NCI-H2107 (cell line): Measurements from ENCODE around the gene KDM2B.
A peak's percentile ranks its signal among the peaks of the same experiment; 100 is the strongest.

Source experiments
- DNase-seq: peaks from one replicate; lab custom pipeline; 2025; lab: John Stamatoyannopoulos, UW

KDM2B gene

DNA sequence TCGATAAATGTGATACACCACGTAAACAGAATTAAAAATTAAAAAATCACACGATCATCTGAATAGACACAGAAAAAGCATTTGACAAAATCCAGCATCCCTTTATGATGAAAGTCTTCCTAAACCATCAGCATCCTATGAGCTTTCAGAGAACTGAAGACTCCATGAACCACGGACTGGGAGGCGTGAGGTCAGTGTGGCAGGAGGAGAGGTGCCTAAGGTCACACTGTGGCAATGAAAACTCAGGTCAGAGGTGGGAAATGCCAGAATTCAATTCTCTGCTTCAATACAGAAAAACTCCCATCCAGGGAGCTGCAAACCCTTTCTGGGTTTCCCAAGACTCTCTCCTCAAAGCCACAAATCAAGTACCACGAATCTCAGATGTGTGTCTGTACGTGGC, 51.6 kb downstream of the KDM2B start:
- no peak for DNase-seq

DNA sequence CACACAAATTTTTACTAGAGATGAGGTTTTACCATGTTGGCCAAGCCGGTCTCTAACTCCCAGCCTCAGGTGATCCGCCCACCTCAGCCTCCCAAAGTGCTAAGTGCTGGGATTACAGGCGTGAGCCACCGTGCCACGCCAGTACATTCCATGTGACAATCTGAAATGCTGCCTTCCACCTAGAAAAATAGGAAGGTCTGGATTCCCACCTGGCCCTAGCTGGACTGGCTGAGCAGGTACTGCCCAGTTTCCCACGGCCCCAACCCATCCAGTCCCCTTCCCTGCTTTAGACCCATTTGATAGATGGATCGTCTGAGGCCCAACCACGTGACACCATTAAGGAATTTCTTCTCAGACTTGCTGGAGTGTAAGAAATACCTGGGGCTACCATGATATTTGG, 55.4 kb downstream of the KDM2B start:
- no peak for DNase-seq

DNA sequence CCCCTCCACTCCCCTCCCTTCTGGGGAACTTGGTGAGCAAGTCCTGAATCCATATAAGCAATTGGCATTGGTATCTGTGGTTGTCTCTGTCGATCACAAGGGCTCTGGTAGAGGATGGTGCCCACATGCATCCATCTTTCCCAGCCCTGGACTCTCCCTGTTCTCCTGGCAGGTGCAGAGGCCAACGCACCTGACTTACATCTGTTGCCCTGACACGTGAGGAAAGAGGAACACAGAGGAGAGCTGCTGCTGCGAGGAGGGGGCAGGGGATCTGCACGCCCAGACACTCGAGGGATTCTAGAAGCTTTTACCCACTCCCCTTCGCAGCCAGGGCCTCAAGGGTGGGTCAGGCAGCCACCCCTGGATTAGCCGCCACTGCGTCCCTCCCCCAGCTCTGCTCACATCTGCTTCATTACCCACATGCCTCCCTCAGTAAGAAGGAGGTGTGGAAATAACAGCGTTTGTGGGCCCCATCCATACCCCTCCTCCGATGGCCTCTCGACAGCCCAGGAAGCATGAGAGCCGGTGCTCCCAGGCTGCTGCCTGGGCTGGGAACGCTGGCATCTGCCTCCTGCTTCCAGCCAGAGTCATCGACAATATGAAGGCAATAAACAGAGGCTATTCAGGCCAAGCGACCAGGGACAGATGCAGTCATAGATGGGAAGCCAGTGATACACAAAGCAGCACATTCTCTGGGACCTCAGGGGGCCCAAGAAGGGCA, 56.5 kb downstream of the KDM2B start:
- DNase-seq: peak; percentile 13

DNA sequence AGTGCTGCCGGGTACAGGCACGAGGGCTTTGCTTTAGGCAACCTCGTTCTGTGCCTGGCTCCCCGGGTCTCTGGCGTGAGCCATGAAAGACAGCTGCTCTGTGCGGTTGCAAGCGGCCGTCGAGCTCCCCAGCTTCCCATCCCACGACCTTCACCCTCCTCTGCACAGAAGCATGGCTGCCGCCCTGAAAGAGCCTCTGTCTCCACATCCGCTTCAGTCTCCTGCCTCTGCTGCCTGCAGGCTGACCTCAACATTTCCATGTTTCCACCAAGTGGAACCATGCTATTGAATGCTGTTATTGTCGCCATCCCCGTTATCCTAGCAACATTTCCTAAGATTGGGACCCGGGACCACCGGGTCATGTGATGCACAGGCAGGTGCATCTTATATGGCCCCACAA, 57.1 kb downstream of the KDM2B start:
- DNase-seq: peak; percentile 14

DNA sequence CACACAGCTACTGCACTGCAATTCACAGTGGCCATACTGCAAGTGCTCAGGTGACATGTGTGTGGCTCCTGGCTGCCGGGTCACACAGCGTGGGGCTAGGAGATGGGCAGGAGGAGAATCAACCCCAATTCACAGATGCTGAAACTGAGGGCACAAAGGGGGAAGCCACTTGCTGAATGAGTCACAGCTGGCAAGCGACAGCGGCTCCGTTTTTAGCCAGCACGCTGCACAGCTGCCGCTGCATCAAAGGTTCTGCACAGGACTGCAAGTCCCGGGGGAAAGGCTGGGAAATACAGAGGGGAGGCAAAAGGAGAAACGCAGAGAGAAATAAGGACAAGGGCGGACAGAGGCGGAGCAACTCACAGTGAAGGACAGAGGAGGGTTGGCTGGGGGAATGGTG, 57.9 kb downstream of the KDM2B start:
- DNase-seq: no peak

DNA sequence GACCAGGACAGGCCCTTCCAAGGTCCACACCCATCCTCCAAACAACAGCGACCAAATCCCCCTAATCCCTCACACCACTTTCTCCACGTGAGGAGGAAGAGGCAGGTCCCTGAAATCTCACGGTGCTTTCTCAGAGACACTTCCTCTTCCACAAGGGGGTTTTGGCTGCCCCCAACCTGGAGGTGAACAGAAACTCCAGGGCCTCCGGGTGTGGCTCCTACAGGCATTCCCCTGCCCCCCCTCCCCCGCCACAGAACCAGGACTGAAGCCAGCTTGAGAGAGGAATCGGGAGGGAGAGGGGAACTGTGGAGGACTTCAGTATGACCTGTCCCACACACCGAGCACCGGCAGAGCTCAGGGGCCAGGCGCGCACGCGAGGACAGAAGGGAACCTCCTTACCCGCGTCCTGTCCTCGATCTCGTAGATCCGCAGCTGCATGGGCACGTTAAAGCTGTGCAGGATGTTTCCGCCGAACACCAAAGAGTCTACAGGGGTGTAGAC, 60.2 kb downstream of the KDM2B start:
- no peak for DNase-seq

DNA sequence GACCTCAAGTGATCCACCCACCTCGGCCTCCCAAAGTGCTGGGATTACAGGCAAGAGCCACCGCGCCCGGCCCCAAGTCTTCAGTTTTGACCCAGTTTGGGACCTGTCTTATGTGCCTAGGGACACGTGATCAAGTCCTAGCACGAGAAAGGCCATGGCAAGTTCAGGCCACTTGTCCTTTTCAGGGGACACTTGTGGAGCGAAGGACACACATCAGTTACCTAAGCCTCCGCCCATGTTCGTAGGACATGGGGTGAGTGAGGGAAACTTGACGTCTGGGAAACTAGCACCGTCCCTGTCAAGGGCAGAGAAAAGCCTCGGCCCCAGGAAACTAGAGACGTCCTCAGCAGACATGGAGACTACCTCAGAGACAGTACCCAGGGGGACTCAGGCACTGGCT, 60.7 kb downstream of the KDM2B start:
- DNase-seq: no peak

DNA sequence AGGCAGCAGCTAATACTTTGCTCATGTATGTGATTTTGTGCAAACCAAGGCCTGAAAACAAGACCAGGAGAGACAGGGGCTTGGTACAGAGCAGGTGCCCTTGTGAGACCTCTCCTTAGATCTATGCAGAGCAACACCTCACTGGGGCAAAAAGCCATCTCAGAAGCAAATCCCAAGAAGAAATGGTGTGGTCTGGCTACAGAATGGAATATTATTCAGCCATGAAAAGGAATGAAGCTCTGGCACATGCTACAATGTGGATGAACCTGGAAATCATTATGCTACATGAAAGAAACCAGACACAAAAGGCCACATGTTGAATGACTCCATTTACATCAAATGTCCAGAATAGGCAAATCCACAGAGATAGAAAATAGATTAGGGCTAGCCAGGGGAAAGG, 61.6 kb downstream of the KDM2B start:
- no peak for DNase-seq

DNA sequence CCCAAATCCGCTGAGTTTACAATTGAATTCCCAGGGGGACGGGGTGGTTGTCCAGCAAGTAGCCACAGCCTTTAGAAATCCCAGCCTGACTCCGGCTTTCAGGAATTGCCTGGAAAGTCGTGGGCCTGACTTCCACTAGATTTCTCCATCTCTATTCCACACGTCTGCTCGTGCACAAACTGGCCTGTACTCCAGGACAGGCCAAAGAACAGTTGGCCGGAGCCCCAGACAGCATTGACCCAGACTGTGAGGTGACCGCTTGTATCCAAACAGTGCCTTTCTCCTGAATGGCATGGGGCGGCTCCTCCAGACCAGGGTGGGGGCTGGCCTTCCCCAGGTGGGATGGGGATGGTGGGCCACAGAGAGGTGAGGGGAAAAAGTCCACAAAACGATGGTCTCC, 62.2 kb downstream of the KDM2B start:
- no peak for DNase-seq

DNA sequence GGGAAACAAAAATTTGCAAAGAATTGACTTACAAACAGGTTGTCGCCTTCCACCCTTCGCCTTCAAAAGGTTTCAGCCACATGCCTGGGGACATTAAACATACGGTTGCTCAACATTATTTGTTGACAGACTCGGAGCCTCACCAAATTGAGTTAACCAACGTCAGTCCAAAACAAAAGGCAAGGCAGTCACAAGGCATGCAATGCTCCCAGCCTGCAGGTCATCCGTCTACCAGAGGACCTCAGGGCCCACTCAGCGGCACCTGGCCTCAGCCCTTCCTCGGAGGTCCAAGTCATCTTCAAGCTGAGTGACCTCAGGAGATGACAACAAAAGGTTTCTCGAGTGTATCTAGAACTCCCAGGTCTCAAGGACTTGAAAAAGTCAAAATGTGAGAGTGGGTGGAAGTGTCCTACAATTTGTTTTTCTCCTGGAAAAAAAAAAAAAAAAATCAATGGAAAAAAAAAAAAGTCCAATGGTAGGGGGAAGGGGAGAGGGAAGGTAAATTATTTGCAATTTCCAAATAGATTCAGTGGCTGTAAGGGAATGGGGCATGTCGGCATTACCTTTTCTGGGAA, 64.3 kb downstream of the KDM2B start:
- DNase-seq: no peak

DNA sequence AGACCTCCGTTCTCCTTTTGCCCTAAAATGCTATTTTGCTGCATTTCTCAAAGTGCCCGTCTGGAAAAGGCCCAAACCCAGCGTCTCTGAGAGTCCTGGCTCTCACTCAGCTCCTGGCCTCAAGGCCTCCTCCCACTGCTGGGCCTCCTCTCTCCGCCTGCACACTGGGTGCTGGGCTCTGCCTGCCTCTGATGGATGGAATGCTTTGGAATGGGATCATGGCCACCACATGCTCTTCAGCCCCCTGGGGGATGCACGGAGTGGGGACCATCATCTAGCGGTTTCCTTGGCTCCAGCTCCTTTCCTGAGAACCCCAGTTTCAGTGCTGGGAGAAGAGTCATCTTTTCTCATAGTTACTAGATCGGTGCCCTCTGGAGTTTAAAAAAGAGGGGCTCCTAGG, 65.2 kb downstream of the KDM2B start:
- DNase-seq: no peak

DNA sequence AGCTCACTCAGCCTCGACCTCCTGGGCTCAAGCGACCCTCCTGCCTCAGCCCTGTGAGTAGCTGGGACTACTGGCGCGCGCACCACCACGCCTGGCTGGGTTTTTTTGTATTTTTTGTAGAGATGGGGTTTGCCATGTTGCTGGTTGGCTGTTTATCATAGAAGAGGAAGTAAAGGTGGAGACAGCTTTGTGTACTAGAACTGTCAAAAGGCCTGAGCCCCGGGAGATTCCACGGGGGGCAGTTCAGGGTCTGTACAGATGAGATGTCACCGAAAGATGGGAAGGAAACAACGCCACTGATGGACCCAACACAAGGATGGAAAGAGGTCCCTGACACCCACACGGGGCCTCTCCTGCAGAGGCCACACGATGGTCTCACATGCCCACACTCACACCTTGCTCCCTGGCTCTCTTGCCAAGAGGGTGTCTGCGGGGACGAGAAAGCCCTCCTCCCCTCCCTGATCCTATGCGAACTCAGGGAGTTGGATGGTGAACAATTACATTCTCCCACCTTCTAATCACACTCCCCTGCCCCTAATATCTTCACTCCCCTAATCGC, 66.6 kb downstream of the KDM2B start:
- DNase-seq: no peak

DNA sequence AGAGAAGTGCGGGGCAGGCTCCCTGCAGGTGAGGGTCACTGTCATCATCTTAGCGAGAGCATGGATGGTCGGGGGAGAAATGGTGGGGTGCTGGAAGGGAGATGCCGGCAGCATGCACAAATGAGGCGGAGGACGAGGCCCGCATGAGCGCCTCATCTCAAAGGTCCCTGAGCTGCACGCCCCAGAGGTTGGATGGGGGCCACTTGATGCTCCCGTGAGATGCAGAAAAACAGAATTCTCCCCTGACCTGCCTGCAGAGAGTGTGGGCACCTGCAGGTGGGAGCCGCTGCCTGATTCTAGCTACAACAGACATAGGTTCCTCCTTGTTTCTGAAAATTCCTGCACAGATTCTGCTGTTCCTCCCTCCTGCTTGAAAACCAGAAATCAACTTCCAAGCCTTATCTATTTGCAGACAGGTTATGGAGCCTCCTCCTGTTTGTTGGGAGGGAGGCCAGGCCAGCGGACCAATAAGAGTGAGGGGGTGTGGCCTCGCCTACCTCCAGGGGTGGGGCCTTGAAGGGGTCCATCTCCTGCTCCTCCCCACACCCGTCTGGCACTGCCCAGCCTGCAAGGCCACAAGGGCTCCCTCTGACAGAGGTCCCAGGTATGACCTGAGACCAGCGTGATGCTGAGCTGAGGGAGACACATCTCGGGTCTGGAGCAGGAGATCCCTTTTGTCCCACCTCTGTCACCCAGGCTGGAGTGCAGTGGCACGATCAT, 67.2 kb downstream of the KDM2B start:
- DNase-seq: no peak

DNA sequence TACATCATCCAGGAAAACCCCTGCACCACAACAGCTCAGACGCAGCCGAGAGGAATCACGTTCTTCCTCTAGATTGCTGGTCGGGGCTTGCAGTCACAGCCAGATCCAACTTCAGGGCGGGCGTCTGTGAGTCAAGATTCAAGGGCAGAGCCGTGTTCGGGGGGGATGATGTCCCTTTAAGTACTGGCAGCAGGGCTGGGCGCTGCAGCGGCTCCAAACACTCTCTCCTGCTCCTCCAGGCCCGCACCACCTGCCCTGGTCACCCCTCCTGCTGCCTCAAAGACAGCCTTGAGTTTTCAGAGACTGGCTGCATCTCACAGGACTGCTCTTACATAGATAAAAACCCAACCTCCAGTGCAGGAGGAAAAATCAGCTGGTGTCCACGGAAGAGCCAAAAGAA, 68.3 kb downstream of the KDM2B start:
- DNase-seq: no peak

DNA sequence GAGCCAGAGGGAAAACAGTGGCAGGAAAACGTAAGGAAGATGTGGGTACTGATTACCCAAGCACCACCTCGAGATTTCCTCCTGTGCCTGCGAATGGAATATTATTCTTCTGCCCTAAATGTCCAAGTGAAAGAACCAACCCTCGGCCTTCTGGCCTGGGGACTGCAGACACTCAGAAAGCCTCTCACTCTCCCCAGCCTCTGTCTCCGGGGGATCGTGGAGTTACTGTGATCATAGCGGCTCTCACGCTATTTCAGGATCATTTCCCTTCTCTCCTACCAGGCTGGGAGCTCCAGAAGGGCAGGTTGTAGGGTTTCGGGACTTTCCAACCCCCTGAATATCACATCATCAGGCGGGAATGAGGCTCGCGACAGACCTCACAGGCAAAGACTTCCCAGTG, 68.9 kb downstream of the KDM2B start:
- DNase-seq: no peak

DNA sequence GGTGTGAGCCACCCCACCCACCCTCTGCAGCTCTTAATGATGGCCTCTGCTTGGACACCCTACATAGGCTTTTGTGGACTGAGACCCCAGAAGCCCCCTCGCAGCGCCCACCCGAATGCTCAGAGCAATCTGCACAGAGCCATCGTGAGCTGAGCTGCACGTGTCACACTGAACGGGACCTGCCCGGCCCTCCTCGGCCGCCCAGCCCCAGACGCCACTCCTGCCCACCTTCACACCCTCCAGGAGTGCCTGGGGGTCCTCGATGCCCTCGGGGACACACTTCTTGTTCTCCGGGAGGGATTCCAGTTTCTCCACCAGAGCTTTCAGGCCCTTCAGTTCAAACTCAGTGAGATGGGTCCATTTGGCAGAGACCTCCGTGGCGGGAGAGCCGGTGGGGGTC, 71.5 kb downstream of the KDM2B start:
- no peak for DNase-seq

DNA sequence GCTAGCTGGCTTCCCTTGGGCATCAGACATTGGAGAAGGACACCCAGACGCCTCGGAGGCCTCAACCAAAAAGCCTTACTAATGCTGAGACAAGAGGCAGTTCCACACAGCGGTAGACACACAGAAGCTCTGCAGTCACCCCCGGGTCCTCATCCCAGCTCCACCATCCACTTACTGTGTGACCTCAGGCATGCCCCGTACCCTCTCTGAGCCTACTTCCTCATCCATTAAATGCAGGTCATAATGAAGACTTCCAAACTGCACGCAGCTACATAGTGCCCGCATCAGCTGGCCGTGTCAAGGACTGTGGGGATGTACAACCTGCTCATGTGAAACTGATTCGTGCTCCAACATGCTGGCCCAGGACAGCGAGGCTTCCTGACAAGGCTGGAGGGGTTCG, 72.3 kb downstream of the KDM2B start:
- DNase-seq: no peak

DNA sequence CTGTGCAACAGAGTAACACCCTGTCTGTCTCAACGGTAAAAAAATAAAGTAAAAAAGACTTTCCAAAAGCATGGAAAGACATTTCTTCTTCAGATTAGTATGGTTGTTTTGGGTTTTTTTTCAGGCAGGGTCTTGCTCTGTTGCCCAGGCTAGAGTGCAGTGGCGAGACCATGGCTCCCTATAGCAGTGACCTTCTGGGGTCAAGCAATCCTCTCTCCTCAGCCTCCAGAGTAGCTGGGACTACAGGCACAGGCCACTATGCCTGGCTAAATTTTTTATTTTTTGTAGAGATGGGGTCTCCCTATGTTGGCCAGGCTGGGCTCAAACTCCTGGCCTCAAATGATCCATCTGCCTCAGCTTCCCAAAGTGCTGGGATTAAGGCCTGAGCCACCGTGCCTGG, 72.8 kb downstream of the KDM2B start:
- DNase-seq: no peak

DNA sequence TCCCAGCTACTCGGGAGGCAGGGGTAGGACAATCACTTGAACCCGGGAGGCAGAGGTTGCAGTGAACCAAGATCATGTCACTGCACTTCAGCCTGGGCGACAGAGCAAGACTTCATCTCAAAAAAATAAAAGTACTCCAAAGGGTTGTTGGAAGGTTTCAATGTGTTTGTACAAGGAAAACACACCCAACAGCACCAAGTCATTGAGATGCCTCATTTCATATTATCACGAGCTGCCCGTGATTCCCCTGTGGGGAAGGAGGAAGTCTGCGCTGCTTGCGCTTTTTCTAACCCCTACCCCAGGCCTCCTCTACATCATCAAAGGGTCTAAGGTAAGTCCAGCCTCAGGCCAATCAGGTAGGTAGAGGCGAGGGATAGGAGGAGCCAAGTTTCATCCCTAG, 73.6 kb downstream of the KDM2B start:
- no peak for DNase-seq

DNA sequence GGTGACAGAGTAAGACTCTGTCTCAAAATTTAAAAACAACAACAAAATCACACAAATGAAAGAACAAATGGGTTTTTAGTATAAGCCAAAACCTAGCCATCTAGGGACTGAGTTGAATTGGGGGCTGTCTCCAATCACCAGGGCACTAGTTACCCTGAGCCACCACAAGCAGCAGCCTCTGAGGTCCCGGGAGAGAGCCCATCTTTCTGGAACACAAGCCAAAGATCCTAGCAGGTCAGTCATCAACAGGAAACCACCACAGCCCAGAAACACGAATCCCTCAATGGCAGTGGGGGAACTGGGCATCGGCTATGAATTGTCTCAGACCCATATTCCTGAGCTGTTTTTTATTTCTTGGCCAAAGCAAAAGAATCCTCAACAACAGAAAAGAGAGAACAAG, 75.3 kb downstream of the KDM2B start:
- DNase-seq: no peak

DNA sequence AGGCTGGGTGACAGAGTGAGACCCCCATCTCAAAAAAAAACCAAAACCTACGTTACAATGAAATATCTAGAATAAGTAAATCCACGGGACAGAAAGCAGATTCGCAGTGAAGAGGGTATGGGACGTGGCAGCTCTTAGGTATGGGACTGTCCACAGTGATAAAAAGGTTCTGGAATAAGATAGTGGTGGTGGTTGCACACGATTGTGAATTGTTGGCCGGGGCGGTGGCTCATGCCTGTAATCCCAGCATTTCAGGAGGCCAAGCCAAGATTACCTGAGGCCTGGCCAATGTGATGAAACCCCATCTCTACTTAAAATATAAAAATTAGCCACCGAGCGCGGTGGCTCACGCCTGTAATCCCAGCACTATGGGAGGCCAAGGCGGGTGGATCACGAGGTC, 76.3 kb downstream of the KDM2B start:
- no peak for DNase-seq

DNA sequence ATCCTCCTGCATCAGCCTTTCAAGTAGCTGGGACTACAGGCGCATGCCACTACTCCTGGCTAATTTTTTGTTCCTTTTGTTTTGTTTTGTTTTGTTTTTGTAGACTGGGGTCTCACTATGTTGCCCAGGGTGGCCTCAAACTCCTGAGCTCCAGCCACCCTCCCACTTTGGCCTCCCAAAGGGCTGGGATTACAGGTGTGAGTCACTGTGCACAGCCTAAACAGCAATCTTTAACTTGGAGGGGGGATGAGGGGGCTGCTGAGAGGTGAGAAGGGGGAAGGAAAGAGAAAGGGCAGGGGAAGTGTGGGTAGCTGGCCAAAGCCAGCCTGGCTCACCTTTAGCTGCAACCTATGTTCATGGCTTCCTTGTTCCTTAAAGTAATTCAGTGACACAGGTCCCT, 77.4 kb downstream of the KDM2B start:
- no peak for DNase-seq

DNA sequence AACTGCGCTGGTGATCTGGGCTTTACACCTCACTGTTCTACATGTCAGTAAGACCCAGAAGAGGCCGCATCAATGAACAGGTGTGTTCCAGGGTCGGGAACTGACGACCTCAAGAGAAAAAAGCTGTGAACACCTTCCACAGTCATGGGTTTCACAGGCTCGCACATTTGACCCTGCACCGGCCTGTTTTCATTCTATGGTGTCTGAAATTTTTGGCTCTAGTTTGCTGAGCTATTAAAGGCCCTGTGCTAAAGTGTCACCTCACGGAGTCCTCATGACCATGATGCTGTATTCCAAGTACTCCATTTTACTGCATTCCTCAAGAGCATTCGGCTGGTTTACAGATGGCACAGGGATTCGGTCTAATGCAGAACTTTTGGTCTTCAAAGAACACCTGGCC, 78.9 kb downstream of the KDM2B start:
- DNase-seq: no peak
